Stimulated activated CD8-positive, alpha-beta memory T cell treated with anti-CD3 and anti-CD28 coated beads, Interleukin-15, amount 100 ng/mL, for 1 hour (primary cell): ENCODE data around the gene ARHGAP25.

Source experiments
- DNase-seq: peaks from one replicate; pipeline ENCODE4 v3.0.0-alpha.2; 2020; ENCODE audit warnings: low read depth

Gene ARHGAP25, protein sequence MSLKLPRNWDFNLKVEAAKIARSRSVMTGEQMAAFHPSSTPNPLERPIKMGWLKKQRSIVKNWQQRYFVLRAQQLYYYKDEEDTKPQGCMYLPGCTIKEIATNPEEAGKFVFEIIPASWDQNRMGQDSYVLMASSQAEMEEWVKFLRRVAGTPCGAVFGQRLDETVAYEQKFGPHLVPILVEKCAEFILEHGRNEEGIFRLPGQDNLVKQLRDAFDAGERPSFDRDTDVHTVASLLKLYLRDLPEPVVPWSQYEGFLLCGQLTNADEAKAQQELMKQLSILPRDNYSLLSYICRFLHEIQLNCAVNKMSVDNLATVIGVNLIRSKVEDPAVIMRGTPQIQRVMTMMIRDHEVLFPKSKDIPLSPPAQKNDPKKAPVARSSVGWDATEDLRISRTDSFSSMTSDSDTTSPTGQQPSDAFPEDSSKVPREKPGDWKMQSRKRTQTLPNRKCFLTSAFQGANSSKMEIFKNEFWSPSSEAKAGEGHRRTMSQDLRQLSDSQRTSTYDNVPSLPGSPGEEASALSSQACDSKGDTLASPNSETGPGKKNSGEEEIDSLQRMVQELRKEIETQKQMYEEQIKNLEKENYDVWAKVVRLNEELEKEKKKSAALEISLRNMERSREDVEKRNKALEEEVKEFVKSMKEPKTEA

DNA sequence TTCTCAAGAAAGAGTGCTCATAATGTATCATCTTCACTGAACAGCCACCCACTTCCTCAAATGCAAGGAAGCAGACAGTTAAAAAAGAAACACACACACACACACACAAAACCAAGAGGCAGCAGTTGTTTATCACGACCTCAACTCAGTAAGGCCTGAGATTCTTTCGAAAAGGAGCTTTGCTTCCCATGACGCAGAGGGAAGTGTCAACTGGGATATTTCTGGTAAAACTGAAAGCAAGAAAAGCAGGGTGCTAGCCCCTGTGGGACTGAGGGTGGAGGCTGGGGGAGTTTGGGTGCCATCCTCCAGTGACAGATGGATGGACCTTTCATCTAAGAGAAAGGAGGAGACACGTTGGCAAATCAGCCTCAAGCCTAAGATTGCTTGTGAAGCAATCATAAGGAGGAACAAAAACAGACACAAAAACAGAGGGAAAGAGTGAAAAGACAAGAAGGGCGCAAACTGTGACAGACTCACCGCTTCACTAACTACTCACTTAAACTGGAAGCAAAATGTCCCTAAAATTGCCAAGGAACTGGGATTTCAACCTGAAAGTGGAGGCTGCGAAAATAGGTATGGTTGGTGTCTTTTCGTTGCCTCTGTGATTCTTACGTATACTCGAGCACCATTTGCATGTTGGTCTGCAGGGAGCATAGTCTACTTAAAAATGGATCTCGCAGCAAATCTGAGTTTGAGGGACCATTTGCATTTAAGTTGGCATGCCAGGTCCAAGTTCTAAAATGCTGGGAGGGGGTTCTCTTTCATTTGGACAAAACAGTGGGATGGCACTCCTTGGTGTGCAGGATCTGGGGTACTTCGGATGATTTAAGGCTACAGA is at the start of gene ARHGAP25:
Gene ARHGAP25 (plus strand): TSS at position 124 of the 838 bp plus-strand sequence. CDS start 389 bp downstream, at position 513.
- DNase-seq, result no peak

DNA sequence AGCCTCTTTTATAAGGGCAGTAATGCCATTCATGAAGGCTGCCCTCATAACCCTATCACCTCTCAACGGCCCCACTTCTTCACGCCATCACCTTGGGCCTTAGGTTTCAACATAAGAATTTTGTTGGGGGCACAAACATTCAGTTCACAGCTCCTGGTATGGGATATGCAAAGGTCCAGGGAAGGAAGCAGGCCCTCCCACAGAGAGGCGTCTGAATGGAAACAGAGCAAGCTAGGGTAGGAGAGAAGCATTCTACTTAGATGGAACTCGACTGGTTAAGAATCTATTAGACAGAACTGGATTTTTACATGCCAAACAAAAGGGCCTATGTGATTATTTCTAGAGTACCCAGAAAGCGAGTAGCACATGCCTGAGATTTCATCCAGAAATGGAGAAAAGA is 48.4 kb upstream of the ARHGAP25 start:
- no peak for DNase-seq

DNA sequence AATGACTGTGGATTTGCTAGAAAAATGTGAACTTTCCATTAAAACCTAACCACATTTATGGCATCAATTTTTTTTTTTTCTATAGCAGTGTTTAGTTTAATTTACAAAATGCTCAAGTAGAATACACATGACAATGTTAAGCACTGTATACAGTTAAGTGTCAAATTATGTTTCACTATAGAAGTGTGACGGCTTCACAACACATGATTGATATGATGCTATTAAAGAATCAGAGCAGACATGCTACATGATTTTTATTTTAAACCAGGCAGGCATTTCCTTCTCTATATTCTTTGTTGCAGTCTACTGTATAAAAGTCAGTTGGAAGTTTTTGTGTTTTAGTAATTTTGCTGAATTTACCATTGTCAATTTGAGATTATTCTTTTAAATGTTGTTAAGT is 47.6 kb upstream of the ARHGAP25 start:
- no peak for DNase-seq

DNA sequence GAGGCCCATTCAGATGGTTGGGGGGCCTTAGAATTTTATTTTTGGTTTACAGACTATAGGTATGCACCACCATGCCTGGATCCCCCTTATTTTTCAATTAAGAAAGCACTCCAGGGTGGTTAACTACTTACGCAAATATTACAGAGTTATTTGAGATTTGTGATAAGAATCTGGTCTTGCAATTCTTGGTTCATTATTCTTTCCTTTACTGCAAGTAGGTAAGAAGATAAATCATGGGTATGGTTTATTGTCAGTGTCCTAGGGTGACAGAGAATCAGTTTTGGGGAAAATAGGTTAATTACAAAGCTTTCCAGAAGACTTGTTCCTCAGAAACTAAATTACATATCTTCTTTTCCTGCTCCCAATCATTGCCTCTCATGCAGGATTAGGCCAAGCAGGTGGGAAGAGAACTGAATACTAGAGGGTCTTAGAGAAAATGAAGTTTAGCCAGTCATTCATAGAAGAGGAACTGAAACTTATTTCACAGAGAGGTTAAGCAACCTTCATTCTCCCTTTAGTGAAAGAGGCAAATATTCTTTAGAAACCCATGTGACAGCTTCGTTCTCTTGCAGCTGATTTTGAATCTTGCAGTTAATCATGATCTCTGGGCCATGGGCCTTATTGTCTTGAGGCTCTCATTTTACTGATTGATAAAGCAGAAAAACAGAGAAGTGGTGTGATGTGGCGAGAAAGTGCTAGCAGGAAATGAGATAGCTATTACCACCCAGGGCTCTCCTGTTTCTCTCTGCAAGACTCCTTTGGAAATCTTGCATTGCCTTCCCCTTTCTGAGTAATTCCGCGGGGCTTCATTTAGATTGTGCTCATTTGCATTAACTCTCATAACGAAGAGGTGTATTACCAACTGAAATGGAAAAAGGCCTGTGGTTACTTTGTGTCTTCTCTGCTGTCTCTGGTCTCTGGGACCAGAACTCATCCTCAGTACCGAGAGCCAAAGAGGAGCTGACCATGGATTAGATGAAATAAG is 44.8 kb upstream of the ARHGAP25 start:
- DNase-seq, result no peak

DNA sequence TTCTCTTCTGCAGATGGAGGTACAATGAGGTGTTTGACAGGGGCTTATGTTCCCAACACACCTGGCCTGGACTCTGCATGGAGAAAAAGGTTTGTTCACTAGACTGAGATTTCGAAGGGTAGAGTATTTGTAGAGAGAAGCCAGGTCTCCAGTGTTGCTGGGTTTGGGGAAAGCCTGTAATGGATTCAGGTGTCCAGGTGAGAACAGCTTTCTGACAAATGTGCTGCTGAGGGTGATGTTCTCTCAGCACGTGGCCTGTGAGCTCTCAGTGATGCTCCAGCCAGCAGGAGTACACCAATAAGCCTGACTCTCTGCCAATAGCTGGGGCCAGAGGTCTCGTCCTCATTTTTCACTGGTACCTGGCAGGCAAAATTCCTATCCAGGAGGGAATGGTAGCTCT is 43.8 kb upstream of the ARHGAP25 start:
- DNase-seq, result no peak

DNA sequence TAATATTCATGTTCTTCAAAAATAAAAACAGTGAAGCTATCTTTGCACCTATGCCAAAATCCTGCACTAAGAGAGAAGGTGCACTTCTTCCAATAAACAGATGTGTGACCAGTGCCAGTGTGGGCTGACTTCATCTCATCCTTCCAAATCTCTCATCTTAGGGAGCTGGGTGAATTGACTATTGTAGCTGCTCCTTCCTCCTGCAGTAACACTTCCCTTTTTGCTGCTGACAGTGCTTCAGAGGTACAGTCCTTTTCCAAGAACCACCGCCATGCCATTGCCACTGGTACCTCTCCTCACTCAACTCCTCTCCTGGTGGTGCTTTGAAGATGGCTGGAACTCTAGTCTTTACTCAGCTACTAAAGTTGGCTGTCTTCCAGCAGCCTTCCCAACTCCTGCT is 42.1 kb upstream of the ARHGAP25 start:
- DNase-seq, result no peak

DNA sequence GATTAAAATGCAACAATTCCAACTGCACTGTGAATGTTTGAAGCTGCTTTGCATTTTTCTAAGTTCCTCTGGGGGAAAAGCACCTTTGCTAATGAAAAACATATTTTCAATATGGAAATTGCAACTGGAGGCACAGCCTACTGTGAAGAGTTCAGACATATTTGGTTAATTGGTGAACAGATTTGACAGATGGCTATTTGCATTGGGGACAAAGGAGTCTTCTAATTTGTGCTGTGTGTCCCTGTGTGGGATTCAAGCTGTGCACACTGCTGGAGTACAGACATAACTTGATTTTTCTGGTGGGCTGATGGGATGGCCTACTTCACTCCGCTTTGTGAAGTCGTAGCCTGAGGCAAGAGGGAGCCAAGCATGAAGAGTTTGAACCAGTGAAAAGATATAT is 40.7 kb upstream of the ARHGAP25 start:
- DNase-seq, result no peak

DNA sequence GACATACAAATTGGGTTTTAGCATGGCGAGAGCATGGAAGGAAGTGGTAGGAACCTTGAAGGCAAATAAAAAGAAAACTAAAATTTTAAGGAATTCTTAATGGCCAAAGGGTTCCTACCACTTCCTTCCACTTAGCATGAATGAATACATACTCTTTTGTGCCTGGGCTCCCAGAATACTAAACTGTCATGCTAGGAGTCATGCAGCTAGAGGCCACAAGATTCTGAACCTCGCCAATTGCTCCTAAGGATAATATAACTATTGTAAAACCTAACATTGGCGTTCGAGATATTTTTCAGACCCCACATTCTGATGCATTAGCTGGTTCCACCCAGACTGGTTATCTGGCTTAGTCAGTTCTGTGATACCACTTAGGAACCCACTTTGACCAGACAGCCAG is 38.6 kb upstream of the ARHGAP25 start:
- DNase-seq, result no peak

DNA sequence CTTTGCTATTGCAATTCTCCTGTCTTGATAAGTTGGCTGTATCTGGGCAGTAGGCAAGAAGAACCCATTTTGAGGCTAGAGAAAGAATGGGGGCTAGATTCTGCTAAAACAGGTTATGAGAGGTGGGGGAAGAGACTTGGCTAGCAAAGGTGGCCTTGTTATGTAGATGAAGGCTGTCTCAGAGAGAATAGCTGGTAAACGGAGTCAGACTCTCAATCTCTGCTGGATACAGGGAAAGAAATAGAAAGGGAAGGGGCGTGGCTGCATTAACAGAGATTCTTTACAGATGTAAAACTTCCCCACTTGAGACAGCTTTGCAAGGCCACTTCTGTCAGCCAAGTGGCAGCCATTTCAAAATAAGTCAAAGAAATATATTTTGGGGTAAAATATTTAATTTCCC is 38.1 kb upstream of the ARHGAP25 start:
- DNase-seq, result no peak

DNA sequence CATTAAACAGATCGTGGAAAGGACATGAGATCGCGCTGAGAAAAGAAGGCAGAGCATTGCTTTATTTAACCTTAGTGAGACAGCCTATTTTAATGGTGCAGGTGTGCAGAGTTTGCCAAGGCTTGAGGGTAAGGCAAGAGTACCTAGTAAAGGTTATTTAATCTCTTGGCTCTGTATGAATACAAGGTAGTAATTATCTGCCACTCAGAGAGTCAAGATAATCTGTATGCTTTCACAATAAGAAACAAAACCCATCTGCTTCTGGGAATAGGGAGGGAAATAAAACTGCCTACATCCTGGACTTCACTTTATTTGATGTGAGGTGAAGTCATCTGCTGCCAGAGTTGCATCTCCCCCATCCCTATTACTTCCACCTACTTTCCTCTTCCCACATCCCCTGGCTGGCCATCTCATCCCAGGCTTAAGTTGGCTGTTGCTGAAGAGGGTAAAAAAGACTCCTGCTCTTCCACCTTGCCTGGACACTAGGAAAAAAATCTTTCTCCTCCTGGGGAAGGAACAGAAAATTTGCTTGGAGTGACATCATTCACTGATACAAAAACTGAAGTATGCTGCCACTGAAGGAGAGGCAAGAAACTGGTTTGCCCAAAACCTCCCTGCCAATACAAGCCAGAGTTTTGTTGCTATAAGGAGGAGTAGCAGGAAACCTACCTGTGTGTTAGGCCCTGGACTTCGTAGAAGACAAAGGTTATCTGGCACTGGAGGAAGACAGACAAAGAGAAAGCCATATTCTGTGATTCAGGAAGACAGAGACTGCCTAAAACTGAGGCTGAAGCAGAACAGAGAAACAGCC is 35.8 kb upstream of the ARHGAP25 start:
- no peak for DNase-seq

DNA sequence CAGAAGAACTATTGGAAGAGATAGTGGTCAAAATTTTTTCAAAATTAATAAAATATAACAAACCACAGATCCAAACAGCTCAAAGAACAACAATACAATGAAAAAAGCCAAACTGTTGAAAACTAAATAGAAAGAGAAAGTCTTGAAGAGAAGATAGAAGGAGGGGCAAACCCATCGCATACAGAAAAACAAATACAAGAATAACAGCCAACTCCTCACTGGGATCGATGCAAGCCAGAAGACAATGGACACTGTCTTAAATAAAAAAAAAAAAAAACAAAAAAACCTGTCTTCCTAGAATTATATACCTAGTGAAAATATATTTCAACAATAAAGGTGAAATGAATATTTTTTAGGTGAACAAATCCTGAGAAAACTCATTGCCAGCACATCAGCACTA is 34.1 kb upstream of the ARHGAP25 start:
- no peak for DNase-seq

DNA sequence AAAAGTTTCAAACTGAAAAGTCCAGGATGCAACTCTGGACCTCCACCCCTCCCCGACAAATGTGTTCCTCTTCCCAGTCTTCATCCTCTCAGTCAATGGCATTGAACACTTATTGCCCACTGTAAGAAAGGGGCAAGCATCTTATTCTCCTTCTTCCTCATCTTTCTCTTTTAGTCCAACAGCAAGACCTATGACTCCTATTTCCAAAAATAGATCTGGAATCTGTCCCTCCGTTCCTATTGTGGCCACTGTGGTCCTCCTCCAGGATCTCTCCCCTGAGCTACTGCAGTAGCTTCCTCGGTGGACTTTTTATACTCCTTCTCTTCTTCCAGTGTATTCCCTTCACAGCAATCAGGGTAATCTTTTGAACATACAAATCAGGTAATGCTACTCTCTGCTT is 28.0 kb upstream of the ARHGAP25 start:
- DNase-seq, result no peak

DNA sequence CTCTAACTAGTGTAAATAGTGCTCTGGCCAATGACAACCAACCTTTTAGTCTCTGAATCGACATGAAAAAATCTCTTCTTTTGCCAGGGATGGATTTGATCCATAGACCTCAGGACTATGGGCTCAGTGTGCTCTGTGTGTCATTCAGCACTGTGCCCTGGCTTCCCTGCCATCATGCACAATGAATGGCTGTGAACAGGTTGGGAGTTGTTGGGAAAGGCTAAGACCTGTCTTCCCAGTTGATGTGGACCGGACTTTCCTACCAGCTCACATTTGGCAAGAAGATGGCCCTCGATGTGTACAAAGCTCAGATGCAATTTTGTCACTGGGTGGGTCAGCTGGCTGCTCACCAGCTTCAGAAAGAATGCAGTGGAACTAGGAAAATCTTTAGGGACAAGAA is 26.0 kb upstream of the ARHGAP25 start:
- DNase-seq, result no peak

DNA sequence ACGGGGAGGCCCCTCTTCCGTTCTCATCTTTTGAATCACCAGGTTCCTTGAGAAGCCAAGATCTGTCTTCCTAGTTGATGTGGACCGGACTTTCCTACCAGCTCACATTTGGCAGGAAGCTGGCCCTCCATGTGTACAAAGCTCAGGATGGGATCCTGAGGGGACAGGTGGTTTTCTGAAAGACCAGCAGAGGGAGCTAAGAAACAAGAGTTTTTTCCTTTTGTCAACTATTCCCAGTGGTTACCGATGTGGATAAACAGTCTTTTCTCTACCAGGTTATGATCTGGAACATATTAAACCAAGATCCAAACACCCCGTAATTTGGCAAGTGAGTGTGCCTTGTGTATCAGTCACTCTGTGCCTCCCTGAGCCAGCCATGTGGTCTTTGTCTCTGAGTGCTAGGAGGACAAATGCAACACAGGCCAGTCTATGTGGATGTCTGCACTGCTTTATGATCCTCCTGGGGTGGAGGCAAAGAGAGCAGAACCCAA is 25.1 kb upstream of the ARHGAP25 start:
- no peak for DNase-seq

DNA sequence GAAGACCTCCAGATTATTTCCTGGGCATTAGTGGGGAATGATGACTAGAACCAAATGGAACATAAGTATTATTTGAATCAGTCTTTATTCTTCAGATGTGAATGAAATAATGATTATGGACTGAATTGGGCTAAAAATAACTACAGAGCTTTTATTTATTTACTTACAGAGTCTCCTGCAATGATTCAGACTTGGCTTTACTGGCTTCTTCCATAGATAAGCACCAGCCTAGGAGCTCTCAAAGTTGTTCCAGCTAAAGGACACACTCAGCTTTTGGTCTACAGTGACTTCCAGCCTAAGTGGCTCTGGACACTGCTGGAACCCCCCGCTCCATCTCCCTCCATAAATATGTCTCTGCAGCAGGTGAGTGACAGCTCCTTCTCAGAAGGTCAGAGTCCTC is 24.3 kb upstream of the ARHGAP25 start:
- no peak for DNase-seq

DNA sequence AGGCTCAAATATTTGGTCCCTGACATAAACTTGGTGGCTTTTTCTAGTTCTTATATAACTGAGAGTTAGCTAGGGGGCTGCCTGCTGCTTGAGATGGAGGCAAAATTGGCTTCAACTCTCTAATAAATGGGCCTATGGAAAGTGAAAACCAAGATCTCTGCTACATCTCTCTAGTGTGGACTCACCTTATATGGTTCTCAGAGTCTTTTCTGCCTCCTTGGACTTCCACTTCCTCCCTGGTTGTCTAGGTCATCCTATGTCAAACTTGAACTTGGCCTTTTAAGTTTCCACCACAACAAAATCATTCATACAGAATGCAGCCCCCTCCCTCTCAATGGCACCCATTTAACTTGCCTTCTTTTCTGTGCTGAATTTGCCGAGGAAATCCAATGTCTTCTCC is 23.9 kb upstream of the ARHGAP25 start:
- no peak for DNase-seq

DNA sequence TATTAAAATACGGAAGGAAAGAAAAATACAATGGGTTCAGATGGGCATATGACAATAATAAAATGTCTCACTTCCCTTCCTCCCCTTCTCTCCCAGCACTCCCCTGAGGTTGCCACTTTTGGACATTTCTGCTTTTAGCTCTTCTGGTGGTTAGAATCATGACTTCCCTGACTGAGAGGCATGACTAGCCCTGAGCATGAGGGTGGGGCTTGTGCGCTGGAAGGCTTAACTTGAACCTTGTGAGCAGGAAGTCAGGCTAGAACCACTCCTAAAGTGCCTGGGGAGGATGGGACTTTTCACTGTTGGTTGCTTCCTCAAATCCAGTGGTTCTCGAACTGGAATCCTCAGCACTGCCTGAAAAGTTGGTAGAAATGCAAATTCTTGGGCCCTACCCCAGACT is 19.7 kb upstream of the ARHGAP25 start:
- DNase-seq, result no peak

DNA sequence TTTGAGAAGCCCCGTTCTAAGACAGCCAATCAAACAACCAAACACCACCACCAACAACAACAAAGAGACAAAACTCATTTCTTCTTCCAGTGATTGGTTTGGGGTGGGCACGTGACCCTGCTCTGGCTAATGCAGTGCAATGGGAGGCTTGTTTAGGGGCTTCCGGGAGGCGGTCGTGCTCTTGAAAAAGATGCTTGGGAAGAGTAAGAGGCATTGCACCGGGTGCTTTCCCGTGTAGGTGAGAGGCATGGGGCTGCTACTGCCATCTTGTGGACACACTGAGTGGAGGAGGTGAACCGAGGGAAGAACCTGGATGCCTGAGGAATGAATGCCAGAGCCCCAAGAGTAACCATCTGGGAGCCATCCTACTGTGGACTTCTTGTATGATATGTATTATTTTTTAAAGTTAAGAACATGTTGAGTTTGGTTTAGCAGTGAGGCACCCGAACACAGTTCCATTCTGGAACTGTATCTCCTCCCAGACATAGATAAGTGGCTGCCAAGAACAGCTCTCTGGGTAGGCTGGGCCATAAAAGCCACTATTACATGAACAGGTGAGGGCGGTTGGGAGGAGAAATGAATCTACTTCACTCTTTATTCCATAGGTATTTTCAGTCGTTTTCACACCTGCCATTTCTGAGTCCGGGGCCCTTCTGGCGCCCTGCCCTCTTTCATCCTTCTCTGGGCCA is 19.1 kb upstream of the ARHGAP25 start:
- DNase-seq, result no peak

DNA sequence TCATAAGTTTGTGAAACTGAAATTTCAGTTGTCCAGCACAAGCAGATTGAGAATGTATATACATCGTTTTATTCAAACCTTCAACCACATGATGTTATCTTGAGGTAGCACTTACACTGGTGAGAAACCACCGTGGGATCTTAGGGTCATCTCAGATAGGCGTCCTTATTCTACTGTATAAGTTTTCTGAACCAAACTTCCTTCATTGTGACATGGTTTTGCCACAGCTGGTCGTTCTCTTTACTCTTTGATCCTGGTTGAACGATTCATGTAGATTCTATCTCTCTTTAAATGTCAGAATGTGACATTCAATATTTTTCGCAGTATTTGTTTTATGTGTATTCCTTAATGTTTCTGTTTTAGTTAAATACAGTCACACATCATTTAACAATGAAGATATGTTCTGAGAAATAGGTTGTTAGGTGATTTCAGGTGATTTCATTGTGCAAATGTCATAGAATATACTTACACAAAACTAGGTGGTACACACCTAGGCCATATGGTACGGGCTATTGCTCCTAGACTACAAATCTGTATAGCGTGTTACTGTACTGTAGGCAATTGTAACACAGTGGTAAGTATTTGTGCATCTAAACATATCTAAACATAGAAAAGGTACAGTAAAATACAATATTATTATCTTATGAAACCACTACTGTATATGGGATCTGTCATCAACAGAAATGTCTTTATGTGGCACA is 17.9 kb upstream of the ARHGAP25 start:
- no peak for DNase-seq
